Hematopoietic multipotent progenitor cell treated with erythropoietin and hydrocortisone succinate and interleukin-3 and kit ligand, for 8 days (in vitro differentiated cells): Measurements from ENCODE around the gene CEP76.

Source experiments
- DNase-seq: peaks from one replicate; pipeline ENCODE4 v3.0.0-alpha.2; 2015

The CEP76 gene, protein sequence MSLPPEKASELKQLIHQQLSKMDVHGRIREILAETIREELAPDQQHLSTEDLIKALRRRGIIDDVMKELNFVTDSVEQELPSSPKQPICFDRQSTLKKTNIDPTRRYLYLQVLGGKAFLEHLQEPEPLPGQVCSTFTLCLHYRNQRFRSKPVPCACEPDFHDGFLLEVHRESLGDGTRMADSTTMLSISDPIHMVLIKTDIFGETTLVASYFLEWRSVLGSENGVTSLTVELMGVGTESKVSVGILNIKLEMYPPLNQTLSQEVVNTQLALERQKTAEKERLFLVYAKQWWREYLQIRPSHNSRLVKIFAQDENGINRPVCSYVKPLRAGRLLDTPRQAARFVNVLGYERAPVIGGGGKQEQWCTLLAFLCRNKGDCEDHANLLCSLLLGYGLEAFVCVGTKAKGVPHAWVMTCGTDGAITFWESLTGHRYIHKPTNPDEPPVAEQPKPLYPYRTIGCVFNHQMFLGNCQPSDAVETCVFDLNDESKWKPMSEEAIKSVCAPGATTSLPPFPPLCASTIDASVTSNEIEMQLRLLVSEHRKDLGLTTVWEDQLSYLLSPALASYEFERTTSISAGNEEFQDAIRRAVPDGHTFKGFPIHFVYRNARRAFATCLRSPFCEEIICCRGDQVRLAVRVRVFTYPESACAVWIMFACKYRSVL

DNA sequence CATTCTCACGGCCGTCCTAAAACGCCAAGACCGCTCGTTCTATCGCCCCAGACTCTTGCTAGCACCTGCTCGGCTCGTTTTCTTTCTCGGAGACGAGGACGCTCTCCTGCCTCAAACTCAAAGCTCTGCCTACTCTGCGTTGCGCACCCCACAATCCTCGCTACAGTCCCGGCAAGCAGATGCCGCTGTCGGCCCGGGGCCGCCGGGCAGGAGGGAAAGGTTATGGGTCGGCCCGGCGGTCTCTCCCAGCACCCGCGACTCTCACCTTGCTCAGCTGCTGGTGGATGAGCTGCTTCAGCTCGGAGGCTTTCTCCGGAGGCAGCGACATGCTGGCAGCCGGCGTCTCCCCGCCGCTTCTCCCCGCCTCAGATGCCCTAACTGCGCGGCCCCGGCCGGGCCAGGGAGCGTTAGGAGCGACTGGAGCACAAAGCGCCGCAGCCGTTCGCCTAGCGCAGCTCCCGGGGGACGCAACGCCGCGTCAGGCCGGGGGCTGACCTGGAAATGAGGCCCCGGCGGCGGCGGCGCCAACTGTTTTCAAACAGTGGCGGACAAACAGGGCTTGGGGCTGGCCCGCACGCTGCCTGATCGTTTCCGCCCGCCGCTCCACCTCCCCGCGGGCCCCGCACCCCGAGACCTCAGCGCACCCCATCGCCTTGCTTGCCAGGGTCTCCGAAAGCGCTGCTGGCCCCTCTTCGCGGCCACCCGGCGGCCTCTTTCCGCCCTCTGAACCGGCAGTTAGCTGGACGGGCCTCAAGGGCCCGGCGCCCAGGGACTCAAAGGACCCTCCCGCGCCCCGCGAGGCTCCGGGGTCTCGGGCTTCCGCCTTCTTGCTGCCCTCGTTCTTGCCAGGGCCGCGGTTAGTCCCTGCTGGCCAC lies at the start of gene CEP76, which contains the start of gene PSMG2:
Gene CEP76 (minus strand): TSS at position 503 of the 875 bp plus-strand sequence. CDS start 175 bp downstream, at position 328.
Gene PSMG2 (plus strand): TSS at position 822 of the 875 bp plus-strand sequence. CDS start 66 bp downstream, outside the sequence.
- DNase-seq: peak; percentile 89

DNA sequence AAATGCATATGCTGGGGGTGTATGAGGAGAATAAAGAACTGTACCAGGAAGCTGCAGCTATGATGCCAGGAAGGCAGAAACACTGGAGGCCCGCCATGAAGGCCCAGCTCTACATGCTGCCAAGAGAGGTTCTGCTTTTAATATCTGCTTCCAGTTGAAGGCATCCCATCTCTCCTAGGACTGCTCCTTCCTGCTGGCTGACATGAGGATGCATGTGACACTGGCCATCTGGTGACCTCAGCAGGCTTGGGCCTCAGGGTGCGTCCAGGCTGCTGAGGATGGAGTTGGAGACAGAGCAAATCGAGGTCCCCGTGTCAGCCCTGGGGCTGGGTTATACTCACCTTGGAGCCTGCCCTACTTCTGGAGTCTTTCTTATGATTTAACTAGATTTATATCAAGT lies 49.4 kb upstream of the CEP76 start:
- no peak for DNase-seq

DNA sequence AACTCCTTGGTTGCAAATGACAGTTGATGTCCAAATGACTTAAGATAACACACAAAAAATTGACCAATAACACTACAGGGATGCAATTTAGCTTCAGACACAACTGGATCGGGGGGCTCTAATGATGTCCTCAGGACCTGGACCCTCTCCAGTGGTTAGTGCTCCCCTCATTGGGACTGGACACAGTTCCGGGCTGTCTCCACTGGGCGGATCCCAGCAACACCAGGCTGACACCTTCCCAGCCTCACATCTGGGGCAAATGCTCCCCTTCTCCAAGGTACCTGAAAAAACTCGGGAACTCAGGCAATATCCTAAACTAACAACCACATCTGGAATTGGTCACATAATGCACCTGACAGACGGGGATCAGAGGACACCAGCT lies 49.0 kb upstream of the CEP76 start:
- no peak for DNase-seq

DNA sequence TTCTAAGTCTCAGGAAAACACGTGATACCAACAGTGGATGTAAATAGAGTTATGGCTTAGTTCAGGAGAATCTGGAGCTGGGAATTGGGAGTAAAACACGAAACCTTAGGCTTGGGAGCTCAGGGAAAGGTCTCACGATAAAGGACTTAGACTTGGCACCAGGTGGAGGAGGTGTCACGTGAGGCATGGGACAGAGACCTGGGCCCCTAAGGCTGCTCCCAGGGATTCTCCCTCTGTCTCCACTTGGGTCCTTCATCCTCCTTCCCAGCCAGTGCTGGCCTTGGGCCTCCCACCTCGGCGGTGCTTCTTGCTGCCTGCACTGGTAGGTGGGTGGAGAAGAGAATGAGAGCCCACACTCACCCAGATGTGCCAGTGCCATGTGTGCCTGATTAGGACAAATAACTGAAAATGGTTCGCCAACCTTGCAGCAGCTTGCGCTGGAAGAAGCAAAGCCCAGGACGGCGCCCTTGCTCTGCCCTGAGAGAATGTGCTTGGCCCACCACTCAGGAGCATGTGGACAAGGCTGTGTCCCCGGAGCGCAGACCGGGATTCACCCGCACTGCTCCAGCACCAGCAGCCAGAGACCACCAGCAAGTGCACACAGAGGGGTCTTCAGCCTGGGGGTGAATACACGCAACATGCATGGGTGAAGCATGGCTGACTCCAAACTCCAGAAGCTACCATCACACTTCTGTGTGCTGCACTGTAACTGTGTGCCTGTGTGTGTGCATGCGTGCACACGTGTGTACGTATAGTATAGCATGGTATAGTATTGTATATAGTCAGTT lies 48.4 kb upstream of the CEP76 start:
- DNase-seq: no peak

DNA sequence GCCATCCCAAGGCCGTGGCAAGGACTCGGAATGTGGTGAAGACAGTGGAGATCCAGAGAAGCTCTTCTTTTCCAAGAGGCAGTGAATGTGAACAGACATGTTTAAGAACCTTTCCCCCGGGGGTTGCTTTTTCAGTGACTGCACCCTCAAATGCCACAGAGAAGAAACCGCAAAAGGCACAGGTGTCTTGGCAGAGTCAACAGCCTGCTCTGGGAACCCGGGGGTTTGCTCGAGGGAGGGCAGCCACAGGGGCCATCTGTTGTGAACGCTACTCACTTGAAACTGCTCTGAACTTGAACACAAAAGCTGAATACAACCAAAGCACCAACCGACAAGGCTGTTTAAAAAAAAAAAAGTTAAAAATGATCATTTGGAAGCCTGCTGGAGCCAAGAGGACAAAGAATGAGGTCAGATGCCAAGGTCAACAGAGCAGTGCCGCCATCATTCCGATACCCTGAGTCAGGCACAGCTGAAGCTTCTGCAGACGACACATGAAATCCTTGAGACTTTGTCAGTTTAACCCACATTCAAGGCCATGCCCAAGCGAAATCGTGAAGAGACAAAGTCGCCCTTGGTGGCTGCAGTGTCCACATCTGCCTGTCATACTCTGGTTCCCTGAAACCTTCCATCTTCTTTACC lies 47.7 kb upstream of the CEP76 start:
- no peak for DNase-seq

DNA sequence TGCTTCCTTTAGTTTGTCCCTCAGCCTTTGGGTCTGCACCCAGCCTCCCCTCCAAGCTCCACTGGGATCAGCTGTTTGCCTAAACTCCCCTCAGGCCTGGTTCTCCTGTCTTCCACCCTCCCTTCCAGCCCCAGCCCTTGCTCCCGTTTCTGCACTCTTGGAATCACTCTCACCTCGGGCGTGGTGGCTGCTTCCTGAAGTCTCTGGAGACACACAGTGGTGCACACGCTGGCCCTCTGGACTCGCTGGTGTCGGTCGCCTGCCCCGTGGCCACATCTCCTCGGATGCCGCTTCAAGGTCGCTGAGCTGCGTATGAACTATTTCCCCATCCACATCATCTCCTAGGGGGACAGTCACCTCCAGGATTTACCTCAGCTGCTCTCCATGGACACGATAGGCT lies 46.6 kb upstream of the CEP76 start:
- DNase-seq: no peak

DNA sequence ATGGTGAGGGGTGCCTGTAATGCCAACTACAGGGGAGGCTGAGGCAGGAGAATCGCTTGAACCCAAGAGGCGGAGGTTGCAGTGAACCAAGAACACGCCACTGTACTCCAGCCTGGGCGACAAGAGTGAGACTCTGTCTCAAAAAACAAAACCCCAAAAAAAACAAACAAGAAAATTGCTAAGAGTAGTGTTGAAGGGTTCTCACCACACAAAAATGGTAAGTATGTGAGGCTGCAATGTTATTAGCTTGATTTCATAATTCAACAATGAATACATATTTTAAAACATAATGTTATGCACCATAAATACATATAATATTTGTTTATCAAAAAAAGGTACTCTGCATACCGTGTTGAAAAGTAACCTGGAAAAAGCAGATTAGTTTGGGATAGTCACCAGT lies 46.1 kb upstream of the CEP76 start:
- DNase-seq: no peak

DNA sequence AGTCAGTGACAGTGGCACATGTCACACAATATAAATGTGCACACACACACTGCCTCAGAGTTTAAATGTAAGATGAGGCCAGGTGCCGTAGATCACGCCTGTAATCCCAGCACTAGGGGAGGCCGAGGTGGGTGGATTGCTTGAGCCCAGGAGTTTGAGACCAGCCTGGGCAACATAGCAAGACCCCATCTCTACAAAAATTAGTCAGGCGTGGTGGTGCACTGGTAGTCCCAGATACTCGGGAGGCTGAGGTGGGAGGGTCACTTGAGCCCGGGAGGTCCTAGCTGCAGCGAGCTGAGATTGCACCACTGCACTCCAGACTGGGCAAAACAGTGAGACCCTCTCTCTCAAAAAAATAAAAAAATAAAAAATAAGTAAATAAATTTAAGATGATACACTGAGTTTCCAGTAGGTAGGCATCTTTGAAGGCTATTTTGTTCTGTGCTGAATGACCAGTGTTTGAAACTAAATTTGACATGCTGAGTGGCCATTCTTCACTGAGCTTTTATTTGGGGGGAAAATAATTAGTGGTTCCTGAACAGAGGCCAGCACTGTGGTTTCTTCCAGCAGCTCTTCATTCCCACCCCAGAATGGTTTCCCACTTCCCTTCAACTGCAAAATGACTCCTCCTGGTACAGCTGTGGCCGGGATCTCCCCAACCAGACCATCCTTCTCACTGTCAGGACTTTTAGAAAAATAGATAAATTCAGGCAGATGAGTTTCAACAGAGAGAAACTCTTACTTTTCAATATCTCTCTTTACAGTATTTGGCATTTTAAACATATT lies 45.2 kb upstream of the CEP76 start:
- no peak for DNase-seq

DNA sequence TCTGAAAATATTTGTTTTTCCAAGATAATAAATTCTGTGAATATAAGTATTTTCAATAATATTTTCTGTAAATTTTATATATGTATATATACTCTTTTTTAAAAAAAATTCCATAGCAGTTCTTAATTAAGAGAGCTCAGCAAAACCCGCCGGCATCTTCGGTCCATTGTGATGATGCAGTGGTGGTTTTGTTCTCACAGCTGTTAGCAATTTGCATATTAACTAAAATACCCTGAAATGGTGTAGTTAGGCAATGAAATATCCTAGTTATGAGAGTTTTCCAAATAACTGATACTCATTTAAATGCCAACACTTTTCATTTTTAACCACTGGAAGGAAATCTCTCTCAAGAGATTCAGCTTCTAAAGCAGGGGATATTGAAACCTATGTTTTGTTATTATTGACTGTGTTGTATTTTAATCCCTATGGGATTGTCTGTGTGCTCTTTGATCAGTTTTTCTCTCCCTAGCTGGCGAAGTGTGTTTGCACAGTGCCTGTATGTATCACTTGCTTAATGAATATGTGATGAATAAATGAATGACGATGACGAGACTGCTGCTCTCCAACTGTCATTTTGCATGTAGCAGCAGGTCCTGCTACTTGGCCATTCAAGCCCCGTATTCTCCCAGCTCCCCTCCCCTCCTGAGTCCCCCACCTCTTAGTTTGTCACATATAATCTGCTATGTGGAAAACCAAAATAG lies 42.7 kb upstream of the CEP76 start:
- DNase-seq: no peak

DNA sequence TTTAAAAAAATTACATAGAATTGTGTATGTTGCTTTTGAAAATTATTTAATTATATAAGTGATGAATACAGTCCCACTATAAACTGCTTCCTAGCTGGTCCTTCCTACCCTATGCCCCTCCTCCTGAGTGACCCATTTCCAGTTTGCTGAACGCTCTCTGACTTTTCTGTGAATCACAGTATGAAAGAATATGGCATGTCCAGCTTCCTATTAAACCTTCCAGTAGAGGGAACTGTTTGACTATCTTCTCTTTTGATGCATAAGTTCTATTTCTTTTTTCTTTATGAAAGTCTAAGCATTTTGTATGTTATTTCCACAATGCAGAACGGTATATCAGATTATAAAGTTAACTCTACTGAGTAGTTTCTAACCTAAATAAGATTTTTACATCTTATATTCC lies 41.6 kb upstream of the CEP76 start:
- DNase-seq: peak; percentile 61

DNA sequence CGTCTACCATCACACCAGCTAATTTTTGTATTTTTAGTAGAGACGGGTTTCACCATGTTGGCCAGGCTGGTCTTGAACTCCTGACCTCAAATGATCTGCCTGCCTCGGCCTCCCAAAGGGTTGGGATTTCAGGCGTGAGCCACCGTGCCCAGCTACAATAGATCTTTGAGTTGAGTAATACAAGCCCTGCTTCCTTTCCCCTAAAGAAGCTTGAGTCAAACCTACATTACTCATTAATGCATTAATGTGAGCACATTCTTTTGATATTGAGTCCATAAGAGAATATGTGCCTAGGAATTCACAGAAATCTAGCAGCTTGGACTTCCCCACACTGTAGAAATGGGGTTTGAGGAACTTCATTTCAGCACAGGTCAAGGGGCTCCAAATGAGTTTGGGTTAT lies 39.9 kb upstream of the CEP76 start:
- DNase-seq: no peak

DNA sequence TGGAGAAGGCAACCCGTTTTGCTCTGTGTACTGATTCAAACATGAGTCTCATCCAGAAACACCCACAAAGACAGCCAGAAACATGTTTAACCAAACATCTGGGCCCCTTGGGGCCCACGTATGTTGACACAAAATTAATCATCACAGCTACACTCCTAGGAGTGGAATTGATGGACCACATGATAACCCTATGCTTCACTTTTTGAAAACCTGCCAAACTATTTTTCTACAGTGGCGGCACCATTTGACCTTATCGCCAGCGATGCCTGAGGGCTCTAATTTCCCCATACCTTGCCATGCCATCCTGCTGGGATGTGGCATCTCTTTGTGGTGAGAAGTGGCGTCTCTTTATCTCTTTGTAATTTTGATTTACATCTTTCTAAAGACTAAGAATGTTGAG lies 38.8 kb upstream of the CEP76 start:
- peak; percentile 21 for DNase-seq

DNA sequence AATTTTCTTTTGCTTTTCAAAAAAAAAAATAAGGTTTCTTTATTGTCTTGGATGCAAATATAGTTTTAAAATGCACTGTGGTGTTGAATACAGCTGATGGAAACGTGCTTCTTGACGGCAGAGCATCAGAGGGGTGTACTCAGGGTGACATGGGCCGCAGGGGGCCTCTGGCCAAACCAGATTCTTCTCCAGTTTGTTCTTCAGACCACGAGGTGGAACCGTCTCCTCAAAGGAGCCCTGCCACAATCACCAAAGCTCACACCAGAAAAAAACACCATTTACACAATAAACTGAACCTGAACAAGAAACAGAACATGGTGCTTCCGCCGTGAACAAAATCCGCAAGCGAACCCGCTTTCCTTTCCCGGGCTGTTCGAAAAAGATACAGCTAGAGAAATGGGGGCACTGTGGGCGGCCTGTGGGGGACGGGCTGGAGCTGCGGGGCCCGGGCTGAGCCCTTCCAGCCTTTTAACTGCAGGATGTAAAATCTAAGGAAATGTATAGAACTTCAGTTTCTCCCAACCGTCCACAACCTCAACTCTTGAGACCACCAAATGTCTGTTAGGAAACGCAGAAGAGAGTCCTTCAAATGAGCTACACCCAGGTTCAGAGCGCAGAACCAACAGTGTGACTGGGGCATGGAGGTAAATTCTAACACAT lies 34.9 kb upstream of the CEP76 start:
- no peak for DNase-seq

DNA sequence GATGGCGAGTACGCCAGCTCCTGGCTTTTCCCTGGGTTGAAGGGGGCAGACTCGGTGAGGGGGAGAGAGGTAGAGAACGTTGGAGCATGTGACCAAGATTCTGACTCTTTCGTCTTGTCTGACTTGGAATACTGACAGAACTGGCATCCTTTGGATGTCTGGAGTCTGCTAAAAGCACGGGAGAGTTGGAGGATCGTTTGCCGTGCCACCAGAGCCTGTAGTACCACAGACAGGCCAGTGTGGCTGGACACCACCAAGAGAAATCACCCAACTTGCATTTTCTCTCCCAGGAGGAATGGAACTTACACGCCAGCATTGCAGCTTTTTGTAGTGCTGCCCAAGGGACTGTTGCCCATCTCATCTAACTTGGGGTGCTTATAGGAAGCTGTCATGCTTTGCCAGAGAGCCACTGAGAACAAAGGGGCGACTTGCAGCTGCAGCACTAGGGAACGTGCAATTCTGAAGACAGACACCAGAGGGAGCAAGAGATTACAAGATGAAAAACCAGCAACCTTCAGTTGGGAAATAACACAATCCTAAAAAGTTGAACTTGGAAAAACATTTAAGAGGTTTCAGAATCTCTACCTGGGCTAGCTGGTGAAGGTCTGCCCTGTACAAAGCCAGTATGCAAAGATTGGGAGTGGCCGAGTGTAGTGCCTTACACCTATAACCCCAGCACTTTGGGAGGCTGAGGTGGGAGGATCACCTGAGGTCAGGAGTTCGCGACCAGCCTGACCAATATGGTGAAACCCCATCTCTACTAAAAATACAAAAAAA lies 24.4 kb upstream of the CEP76 start:
- DNase-seq: peak; percentile 74

DNA sequence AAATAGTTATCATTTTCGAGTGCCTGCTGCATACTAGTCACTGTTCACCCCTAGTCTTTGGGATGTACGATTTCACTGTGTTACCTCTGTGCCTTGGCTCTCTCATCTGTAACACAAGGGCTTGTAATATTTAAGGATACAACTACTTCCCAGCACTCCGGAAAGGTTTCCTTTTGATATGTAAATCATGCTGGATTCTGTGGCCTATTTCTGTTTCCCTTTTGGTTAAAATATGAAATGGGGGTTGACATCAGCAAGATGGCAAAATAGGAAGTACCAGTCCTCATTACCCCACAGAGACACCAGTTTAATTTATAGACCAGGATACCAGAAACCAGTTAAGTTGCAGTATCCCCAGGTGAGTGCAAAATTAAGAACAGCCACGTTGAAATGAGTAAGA lies 23.8 kb upstream of the CEP76 start:
- no peak for DNase-seq

DNA sequence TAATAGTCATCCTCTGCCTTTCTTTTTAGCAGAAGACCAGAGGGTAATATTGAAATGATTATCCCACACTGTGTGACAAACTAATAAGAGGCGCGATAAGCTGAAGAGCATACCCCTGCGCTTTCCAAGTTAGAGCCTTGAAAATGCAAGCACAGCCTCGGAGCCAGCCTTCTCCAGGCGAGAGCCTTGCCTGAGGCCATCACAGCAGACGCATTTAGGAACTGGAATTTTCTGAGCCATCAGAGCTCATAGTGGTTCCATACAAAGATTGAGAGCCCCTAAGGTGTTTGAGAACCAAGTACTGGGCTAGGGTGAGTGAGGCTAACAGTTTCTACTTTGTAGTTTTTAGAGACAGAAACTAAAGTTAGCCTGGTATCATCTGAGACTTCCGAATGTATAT lies 20.2 kb upstream of the CEP76 start:
- DNase-seq: no peak

DNA sequence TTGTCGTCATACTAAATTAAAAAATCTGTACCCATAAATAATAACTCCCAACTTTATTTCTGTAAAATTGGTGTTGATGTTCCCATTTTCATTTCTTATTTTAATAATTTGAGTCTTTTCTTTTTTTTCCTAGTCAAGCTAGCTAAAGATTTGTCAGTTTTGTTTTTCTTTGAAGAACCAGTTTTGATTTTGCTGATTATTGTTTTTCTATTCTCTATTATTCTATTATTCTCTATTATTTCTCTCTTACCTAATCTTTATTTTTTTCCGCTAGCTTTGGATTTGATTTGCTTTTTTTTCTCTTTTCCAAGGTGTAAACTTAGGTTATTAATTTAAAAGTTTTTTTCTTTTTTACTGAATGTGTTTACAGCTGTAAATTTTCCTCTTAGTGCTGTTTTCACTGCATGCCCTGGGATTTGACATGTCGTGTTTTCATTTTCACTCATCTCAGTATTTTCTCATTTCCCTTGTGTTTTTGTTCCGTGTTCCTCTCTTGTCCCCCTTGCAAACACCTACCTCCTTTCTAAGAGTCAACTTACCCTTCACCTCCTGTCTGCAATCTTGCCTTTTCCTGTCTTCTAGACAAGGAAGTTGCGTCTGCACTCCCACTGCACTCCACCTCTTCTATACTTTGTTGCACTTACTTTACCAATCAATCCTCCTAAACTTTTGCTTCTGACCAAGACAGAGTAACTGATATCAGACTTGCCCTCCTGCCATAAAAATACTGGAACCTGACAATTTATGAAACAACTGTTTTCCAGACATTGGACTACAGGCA lies 19.2 kb upstream of the CEP76 start:
- no peak for DNase-seq

DNA sequence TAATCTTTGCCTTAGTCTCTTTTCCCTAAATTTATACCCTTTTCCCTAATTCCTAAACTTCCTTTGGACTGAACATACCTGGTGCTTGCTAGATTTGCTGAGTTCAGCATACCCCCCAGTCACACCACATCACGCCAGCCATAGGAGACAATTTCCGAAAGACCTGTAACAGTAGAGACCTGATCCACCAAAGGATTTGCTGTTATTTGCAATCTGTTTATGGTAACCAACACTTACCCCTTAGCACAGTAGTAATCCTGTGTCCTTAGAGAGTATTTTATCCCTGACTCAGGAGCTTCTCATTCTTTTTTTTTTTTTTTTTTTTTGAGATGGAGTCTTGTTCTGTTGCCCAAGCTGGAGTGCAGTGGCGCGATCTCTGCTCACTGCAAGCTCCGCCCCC lies 8.9 kb upstream of the CEP76 start:
- DNase-seq: no peak
